Stimulated activated CD4-positive, alpha-beta T cell treated with anti-CD3 and anti-CD28 coated beads, Interleukin-1b, Interleukin-23, amount 100 ng/mL, for 1 hour (primary cell): ENCODE measurements around the gene PLCB4.

Source experiments
- DNase-seq, 2 donors: peaks; one replicate each; pipeline ENCODE4 v3.0.0-alpha.2; 2020; ENCODE audit warnings: low read depth in 2 of 2

The PLCB4 gene

DNA sequence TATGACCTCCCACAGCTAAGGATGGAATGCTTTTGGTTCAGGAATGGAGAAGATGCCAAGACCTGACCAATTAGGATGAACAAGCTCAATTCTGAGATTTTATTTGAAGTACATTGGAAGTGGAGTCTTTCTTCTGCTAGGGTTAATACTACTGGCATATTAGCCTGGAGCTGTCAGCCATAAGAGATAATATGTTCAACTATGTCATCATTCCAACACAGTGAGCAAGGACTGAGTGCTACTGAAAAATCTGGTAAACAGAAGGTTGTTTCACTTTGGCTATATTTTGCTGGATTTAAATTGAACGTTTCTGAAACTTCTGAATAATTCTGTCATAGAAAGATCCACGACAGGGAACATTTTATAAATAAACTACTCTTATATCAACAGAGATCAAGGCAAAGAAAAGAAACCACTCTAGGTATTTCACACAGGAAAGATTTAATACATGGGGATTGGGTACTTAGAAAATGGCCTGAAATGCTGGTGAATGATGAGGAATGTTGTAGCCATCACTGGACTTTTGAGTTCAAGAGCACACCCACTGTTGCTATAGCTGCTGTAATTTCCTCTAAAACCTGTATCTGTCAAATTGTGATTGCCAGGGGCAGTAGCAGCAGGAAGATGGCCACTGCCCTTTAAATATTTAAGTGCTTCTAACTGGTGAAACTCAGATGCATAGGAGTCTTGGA, 200.5 kb downstream of the PLCB4 start:
- no peak for DNase-seq

DNA sequence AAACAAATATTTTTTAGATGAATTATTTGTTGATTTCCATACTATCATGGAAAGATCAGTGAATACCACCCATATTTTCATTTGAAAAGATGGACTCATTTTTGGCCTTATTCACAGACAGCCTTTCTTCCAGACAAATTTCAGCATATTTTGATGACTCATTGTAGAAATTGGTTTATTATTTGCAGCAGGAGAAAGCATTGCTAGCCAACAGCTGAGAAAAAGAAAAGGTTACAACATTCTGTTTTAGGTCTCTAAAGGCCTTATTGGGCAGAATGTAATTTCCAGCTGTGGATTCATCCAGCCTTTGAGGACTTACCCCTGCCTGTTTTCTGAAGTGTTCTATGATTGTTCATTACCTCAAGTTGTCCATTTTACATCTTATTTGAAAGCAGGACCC, 201.9 kb downstream of the PLCB4 start:
- no peak for DNase-seq

GRCh38 chr20:9276966-9277468, 208.1 kb downstream of the PLCB4 start:
- no peak for DNase-seq

GRCh38 chr20:9279918-9280401, 211.1 kb downstream of the PLCB4 start:
- no peak for DNase-seq

DNA sequence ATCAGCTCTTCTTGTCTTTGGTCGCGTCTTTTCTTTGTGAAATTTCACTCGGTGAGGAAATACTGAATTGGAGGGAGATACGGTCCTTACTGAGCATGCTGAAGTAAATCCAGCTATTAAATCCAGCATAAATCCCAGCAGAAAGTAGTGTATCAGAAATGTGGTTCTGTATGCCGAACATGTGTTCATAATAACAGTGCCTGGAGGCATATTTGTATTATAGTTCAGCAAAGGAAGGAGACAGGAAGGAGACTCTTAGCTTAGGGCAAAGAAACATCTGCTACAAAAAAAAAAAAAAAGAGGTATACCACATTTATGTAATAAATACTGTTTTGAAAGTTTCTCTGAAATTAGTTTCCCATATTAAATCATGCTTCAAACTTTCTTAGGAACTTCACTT, 211.8 kb downstream of the PLCB4 start:
- no peak for DNase-seq

DNA sequence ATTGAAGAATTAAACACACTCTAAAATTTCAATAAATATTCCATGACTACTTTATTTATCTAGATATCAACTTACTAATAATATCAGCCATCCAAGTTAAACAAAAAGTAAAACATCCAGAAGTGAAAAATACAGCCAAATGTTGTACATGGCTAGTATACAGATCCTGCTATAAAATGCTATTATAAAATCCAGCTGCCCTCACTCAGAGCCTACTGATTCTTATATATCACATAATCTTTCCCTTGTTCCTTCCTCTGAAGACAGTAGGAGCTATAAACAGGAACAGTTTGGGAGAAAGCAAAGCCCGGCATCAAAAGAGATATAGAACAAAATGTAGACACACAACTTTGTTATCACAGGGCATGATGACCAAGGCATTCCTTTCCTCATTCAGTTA, 212.9 kb downstream of the PLCB4 start:
- DNase-seq: no peak

DNA sequence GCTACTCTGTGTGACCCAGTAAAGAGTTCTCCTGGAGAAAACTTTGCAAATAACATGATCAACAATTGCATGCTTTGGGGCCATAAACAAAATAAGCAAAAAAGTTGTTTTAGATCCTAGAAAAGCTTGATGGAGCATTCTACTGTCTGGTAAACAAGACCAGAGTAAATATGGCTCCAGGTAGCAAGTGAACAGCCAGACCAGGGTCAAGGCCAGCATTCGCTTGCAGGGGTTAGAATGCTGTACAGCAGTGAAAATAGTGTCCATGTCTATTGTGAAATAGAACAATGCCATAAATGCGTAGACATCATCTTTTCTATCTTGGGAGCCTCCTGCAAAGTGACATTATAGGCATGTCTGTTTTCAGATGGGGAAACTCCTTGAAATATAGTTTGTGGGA, 216.7 kb downstream of the PLCB4 start:
- no peak for DNase-seq

DNA sequence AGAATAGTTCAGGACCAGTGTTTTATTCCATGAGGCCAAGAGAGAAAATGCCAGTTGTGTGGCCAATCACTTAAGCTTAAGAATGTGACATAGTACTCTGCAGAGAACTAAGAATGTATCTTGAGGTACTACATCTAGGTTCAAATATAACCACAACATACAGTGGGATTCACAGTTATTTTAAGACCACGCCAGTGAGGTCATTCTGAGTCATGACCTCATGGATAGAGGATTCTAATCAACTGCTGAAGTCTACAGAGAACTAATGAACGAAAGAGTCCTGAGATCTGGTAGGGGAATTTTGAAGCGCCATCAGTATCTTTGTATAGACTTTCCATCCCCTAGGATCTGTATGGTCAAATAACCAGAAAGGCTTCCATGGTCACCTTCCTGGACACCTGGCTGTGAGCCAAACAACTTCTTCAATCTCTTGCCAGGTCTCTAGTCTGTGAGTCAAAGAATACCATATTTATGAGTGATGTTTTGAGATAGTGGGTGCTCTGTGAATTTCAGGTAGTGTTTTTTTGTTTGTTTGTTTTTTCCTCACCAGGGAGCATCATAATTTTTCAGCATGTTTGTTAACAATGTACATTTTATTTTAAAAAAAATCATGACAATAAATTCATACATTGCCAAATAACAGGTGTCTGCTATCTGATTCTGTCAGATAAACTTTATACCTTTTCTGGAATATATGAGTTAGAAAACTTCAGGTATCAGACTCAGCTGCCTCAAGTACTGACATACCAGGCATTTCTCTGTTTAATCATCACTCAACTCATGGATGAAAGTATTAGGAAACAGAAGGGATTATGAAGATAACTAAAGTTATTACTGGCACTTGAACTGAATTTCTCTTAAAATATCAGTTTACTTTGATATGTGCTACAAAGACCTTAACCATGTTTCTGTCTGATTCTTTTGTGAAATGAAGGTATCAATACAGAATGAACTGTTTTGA, 217.9 kb downstream of the PLCB4 start:
- no peak for DNase-seq

- no peak for DNase-seq
Measured at GRCh38 chr20:9287826-9288225, 218.9 kb downstream of the PLCB4 start.

DNA sequence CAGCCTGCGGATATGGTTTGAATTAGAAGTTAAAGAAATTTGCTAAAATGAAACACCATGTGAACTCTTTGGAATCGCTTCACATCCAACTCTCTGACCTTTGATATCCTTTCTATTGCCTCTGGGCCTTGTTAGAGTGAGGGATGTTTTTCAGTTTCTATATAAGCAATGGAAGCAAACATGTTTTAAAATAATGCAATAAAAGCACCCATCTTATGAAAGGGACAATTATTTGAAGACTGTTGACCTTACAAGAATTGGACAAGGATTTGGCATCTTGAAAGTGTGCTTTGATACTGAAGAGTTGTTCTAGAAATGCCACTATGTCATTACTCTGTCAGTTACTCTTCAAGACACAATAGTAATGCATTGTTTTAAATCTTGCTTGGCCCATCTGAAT, 221.4 kb downstream of the PLCB4 start:
- DNase-seq: no peak

GRCh38 chr20:9293145-9293544, 224.3 kb downstream of the PLCB4 start:
- no peak for DNase-seq

GRCh38 chr20:9294041-9294440, 225.2 kb downstream of the PLCB4 start:
- no peak for DNase-seq

DNA sequence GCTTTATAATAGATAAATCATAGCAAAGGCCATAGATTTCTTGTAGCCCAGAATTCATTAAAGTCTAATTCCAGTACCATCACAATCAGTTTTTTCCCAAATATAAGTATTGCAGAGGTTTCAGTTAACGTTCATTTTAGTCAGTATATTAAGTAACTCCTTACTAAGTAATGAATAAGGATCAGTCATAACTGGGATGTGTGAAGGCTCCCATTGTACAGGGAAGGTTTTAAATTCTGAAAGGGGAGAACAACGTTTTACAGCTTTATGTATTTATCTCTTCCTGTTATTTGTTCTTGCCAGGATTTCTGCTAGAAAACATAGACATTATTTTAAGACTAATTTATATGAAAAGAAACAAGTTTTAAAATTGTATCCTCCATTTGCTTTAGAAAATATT, 230.0 kb downstream of the PLCB4 start:
- no peak for DNase-seq

- no peak for DNase-seq
Measured at GRCh38 chr20:9300080-9300479, 231.2 kb downstream of the PLCB4 start.

DNA sequence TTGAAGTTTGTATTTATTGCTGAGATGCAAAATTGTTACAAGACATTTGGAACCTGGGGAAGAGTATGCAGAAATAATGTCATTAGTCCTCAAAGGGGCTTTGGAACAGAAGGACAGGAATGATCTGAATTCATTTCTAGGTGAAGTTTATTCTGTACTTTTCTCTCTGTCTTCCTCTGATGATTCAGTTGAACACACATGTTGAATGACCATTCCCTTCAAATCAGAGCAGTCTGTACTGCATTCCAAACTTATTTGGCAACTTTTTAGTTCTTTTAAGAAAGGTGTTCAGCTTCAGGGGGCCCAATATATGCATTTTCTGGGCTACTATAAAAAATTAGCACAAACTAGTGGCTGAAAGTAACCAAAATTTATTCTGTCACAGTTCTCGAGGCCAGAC, 231.6 kb downstream of the PLCB4 start:
- DNase-seq: no peak

DNA sequence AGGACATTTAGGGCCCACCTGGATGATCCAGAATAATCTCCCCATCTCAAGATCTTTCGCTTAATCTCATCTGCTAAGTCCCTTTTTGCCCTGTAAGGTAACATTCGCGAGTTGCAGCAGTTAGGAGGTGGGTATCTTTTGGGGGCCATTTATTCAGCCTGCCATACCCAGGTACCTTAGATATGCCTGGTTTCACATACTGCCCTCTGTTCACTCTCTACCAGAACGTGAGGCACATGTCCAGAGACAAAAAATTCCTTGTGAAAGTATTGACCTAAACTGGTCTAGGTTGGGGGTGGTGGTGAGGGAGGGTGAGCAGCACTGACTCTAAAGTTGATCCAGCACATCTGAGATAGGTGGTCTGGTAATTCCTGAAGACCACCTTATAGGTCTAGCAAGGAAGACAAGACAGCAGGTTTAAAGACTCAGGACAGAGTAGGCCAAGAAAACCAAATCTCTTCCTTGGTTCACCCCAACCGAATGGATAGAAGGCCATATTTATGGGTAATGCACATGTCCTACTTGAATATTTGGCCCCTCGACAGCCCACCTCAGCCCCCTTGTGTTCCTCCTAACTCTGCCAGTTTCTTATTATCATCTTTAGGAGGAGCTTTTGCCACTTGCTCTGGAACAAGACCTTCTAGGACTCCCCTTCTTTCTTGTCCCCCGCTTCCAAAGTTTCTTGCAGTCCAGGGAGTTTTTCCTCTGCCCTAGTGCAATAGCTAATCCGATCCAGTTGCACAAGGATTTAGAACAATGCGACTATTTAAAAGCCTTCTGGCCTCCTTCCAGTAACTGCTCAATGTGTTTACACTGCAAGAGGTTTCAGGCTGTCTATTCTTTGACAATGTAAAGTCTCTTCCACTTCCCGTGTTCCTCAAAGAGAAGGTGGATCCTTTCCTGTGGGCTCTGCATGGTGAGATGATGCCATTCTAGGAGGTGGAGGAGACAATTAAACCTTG, 232.5 kb downstream of the PLCB4 start:
- no peak for DNase-seq

- DNase-seq: no peak
Measured at GRCh38 chr20:9302091-9302462, 233.2 kb downstream of the PLCB4 start.

DNA sequence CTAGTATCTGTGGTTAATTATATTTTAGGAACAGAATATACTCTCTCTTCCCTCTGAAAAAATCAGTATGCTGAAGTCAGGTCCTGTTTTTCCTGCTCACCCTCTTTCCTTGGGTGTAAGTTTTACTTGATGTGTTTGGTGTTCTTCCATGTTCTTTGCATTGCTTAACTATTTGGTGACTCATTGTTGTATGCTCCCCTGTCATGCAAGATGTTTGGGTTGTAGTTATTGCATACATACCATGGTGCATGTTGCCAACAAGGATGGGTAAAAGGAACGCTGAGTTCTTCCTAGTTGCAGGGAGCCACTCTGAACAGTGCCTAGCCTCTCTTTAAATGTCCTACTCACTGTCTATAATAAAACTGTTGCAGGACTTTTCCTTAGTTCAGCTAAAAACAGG, 237.6 kb downstream of the PLCB4 start:
- no peak for DNase-seq

GRCh38 chr20:9308056-9308455, 239.2 kb downstream of the PLCB4 start:
- DNase-seq: no peak

DNA sequence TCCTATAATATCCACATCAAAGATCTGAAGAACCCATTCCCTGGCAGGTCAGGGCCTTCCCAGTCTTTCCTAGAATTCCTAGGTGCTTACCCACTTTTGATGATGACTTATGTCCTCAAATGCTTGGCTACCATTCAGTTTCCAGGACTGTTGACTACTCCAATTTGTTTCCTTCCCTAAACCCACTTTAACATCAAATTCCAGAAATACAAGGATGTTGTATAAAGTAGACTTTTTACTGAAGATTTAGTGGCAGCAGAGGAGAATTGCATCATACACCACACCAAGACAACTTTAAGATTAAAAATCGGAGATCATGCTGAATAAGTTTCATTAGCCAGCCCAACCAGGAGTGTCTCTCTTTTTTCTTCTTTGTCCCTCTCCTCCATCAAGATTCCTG, 242.2 kb downstream of the PLCB4 start:
- DNase-seq: no peak

GRCh38 chr20:9319687-9320384, 250.9 kb downstream of the PLCB4 start:
- DNase-seq: no peak
